Subcutaneous adipose tissue (tissue), 4 donors: ENCODE results near the gene S100A7A. TPM values are rescaled to one million over a fixed set of nuclear protein-coding genes. Genes with fewer than 3 reads are reported as not detected.

Experiments used
- total RNA-seq, 4 donors: library from RNA; depleted of rRNA; stranded (reverse); fragments of >200 nt; gene quantifications; one replicate each; pipeline ENCODE4 v1.1.0, GENCODE V29; 2016
- TF ChIP-seq, protein P1 (sequence below): fragments of 450-650 bp; IDR thresholded peaks from one replicate; pipeline ENCODE4 v1.5.1; 2016; ENCODE audit warnings: low read depth, mild to moderate bottlenecking, control low read depth, antibody characterized with exemption, moderate library complexity

S100A7A gene
- total RNA-seq, 4 donors from 2014 or later: not detected

DNA sequence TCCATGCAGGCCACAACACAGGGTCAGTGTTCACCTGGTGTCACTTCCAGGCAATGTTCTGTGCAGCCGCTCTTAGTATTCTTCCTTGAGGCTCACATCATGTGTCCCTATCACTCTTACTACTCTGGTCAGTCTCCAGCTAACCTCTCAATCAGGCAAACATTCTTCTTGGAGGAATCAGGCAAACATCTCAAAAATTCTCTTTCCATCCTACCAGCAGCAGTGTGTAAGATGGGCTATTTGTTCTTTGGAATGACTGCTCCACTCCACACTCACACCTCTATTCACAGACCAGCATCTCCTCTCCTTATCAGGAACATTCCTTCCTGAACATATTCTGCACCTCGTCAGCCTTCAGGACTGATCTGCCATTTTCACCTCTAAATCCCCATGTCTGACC, 4.0 kb downstream of the S100A7A start:
- TF ChIP-seq, protein P1, sequence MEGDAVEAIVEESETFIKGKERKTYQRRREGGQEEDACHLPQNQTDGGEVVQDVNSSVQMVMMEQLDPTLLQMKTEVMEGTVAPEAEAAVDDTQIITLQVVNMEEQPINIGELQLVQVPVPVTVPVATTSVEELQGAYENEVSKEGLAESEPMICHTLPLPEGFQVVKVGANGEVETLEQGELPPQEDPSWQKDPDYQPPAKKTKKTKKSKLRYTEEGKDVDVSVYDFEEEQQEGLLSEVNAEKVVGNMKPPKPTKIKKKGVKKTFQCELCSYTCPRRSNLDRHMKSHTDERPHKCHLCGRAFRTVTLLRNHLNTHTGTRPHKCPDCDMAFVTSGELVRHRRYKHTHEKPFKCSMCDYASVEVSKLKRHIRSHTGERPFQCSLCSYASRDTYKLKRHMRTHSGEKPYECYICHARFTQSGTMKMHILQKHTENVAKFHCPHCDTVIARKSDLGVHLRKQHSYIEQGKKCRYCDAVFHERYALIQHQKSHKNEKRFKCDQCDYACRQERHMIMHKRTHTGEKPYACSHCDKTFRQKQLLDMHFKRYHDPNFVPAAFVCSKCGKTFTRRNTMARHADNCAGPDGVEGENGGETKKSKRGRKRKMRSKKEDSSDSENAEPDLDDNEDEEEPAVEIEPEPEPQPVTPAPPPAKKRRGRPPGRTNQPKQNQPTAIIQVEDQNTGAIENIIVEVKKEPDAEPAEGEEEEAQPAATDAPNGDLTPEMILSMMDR: no peak

DNA sequence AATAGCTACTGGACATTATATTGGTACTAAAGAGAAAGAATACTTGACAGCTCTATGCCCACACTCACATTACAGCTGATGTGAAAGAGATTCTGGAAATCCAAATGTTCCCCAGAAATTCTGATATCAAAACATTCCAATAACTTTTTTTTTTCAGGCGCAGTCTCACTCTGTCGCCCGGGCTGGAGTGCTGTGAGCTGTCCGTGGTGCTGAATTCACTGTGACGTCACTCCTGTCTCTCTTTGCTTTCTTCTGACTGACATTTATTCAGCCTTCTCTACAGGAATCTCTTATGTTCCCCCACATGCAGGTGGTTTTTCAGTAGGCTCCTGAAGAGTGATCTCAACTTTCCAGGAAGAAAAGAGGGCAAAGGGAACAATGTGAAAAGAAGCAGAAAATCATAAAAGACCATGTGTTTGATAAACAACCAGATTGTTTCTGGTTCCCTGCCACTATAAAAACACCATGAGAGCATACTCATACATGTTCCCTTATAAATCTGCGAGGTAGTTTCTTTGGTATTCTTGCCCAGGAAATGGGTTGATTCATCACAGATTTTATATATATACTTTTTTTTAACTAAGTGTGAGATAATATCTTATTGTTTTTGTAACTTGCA, 6.2 kb downstream of the S100A7A start:
- TF ChIP-seq, protein P1: no peak

DNA sequence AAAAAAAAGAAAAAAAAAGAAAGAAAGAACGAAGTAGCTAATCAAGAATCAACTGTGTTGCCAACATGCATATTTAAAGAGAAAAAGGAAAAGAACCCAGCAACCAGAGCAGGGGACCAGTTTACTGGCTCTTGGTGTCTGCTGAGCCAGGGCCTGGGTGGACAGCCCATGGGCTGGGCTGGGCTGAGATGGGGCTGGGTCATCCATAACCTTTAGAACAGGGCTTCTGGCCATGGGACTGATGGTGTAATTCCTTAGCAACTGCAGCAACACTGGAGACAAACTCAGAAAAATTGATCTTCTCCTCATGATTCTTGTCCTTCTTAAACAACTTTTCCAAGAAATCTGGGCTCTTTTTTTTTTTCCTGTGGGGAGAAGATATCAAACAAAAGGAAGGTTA, 10.5 kb downstream of the S100A7A start:
- TF ChIP-seq, protein P1: no peak

DNA sequence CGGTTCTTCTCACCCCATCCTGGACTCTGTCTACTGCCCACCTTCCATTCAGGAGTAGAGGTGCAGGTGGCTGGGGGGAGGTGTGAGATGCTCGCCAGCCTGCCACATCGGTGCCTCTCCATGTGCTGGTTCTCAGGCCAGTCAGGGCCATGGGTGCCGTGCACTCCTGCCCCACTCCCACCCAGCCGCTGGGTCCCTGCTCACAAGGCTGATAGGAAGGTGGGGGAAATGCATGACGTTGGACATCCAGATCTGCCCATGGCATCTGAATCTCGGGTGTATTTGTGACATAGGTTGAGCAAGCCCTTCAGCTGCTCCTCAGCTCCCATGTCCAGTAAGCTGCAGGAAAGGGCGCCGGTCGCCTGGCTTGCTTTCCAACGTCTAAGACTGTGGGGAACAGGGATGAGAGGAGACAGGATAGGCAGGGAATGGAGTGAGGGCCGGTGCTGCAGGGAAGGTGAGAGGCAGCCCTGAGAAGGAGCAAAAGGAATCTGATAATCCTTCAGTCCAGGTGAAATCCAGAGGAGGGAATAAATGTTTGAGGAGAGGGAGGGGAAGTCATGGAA, 11.8 kb downstream of the S100A7A start:
- TF ChIP-seq, protein P1: no peak

DNA sequence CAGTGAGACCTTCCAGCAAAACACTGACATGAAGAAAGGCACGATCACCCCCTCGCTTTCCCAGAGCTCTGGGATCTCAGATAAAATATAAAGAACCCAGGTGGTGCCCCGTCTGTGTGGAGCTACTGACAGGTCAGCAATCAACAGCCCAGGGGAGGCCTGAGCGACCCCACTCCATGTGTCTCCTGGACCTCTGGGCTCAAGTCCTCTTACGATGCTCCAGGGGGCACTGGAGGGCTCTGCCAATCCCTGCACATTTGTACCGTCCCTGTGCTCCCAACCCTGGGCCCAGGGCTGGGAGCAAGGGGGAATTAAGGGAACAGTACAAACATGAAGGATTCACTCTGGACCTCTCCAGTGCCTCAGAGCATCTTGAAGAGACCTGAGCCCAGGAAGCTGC, 12.5 kb downstream of the S100A7A start:
- TF ChIP-seq, protein P1: no peak

DNA sequence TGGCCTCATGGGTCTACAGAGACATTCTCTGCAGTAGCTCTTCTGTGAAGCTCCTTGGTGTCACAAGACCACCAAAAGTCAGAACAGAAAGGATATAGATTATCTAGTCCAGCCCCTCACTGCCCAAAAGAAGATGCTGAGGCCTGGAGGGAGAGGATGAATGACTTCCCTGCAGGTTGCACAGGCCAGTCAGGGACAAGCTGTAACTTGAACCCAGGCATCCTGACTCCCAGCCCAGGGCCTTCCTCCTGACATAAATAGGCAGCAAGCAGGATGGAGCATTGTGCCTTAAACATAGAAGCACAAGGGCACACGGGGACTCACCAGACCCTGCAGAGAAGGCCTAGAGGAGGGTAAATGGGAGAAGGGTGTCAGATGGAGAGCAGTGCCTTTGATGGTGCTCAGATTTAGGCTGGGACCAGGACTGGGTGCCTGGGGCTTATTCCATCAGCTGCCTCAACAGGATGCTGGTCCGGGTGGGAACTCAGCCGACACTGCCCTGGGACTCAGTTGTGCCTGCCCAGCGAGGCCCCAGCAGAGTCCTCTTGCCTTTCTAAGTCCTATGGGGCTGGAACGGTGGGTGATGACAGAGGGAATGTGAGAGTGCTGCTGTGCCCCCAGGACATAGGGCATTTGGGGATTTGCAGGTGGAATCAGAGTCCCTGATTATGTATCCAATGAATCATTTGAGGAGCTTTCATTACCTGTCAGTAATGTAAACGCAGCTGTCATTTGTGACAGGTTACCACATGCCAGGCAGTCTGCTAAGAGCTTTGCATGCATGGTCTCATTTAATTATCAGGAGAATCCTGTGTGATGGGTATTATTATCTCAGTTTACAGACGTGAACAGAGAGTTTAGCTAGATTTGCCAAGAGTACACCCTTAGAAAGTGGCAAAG, 13.2 kb downstream of the S100A7A start:
- TF ChIP-seq, protein P1: no peak

DNA sequence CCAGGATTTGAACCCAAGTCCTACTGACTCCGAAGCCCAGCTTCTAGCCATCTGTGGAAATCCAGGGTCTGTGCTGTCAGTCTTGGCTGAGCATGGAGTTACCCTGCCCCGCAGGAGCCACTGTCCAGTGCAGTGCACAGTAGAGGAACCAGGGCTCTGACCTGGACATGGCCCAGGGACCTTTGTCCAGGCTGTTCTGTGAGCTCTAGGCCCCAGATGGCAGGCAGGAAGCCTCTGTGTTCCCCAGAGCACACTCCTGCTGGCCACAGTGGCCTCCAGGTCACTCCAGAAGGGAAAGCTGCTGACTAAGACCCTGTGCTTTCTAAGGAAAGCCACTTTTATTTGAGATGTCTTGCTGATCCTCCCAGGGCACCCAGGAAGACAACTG, 13.8 kb downstream of the S100A7A start:
- TF ChIP-seq, protein P1: no peak
